Umbilical cord (tissue), 2 donors: Measurements from ENCODE around the gene RNF213. TPM values are rescaled to one million over a fixed set of nuclear protein-coding genes. Genes with fewer than 3 reads are reported as not detected.

Experiments used
- DNase-seq: peaks from one replicate; pipeline ENCODE4 v3.0.0-alpha.2; 2015; ENCODE audit warnings: low spot score
- total RNA-seq: library from RNA; depleted of rRNA; stranded (reverse); fragments of >200 nt; gene quantifications from one replicate; pipeline ENCODE4 v1.2.3, GENCODE V29; 2014; ENCODE audit warnings: low replicate concordance; ENCODE audit not compliant: insufficient read depth

Gene RNF213
- total RNA-seq, 1 donor from 2014 or later: 54.4 TPM

- no peak for DNase-seq
These were observed 104.6 kb downstream of the RNF213 start for GRCh38 chr17:80365001-80365965.

GRCh38 chr17:80365983-80366382 lies 105.3 kb downstream of the RNF213 start:
- no peak for DNase-seq

- DNase-seq: no peak
These were observed 106.9 kb downstream of the RNF213 start for GRCh38 chr17:80367503-80367902.

GRCh38 chr17:80371196-80371595 lies 110.5 kb downstream of the RNF213 start:
- no peak for DNase-seq

GRCh38 chr17:80372456-80372855 lies 111.8 kb downstream of the RNF213 start:
- no peak for DNase-seq

- no peak for DNase-seq
These were observed 112.4 kb downstream of the RNF213 start for GRCh38 chr17:80372922-80373570.

GRCh38 chr17:80374039-80374731 lies 113.5 kb downstream of the RNF213 start:
- no peak for DNase-seq

GRCh38 chr17:80374732-80375585 lies 114.3 kb downstream of the RNF213 start:
- DNase-seq: no peak

- DNase-seq: no peak
These were observed 115.9 kb downstream of the RNF213 start for GRCh38 chr17:80376531-80376930.

GRCh38 chr17:80377798-80378197 lies 117.1 kb downstream of the RNF213 start:
- no peak for DNase-seq

- DNase-seq: no peak
These were observed 118.7 kb downstream of the RNF213 start for GRCh38 chr17:80379348-80379747.

- DNase-seq: no peak
These were observed 119.4 kb downstream of the RNF213 start for GRCh38 chr17:80380068-80380467.

GRCh38 chr17:80380555-80381002 lies 119.9 kb downstream of the RNF213 start:
- peak; percentile 39 for DNase-seq

- no peak for DNase-seq
These were observed 120.8 kb downstream of the RNF213 start for GRCh38 chr17:80381416-80381923.

- no peak for DNase-seq
These were observed 121.8 kb downstream of the RNF213 start for GRCh38 chr17:80382446-80382845.

GRCh38 chr17:80382956-80383355 lies 122.3 kb downstream of the RNF213 start:
- no peak for DNase-seq

- no peak for DNase-seq
These were observed 123.7 kb downstream of the RNF213 start for GRCh38 chr17:80384078-80384960.

GRCh38 chr17:80385046-80385445 lies 124.4 kb downstream of the RNF213 start:
- DNase-seq: no peak

GRCh38 chr17:80386341-80386740 lies 125.7 kb downstream of the RNF213 start:
- DNase-seq: no peak

- no peak for DNase-seq
These were observed 126.4 kb downstream of the RNF213 start for GRCh38 chr17:80387071-80387470.
